NOMO-1 treated with DMSO at 0.1 percent for 48 hours (cell line): Measurements from ENCODE around the gene NCOA3.

ENCODE experiments used
- DNase-seq: peaks from one replicate; lab custom pipeline; 2025; ENCODE audit not compliant: unreplicated experiment; lab: John Stamatoyannopoulos, UW

NCOA3 gene

GRCh38 chr20:47622118-47622665, 120.5 kb downstream of the NCOA3 start:
- DNase-seq = no peak

GRCh38 chr20:47623206-47623605, 121.5 kb downstream of the NCOA3 start:
- no peak for DNase-seq

GRCh38 chr20:47627540-47627939, 125.9 kb downstream of the NCOA3 start:
- DNase-seq = no peak

- no peak for DNase-seq
Measured at GRCh38 chr20:47629907-47630306, 128.2 kb downstream of the NCOA3 start.

GRCh38 chr20:47631078-47631477, 129.4 kb downstream of the NCOA3 start:
- no peak for DNase-seq

GRCh38 chr20:47635256-47635655, 133.6 kb downstream of the NCOA3 start:
- no peak for DNase-seq

- DNase-seq = no peak
Measured at GRCh38 chr20:47638851-47639250, 137.2 kb downstream of the NCOA3 start.

- DNase-seq = no peak
Measured at GRCh38 chr20:47642118-47642517, 140.4 kb downstream of the NCOA3 start.

- DNase-seq = no peak
Measured at GRCh38 chr20:47642624-47643023, 140.9 kb downstream of the NCOA3 start.

- DNase-seq = no peak
Measured at GRCh38 chr20:47645632-47646031, 143.9 kb downstream of the NCOA3 start.

GRCh38 chr20:47647994-47648393, 146.3 kb downstream of the NCOA3 start:
- no peak for DNase-seq

GRCh38 chr20:47648943-47649342, 147.3 kb downstream of the NCOA3 start:
- no peak for DNase-seq

- no peak for DNase-seq
Measured at GRCh38 chr20:47652301-47652700, 150.6 kb downstream of the NCOA3 start.

GRCh38 chr20:47652794-47653193, 151.1 kb downstream of the NCOA3 start:
- no peak for DNase-seq

- no peak for DNase-seq
Measured at GRCh38 chr20:47653869-47654268, 152.2 kb downstream of the NCOA3 start.

- no peak for DNase-seq
Measured at GRCh38 chr20:47654370-47654769, 152.7 kb downstream of the NCOA3 start.

- DNase-seq = no peak
Measured at GRCh38 chr20:47655635-47656034, 153.9 kb downstream of the NCOA3 start.

GRCh38 chr20:47656318-47656717, 154.6 kb downstream of the NCOA3 start:
- peak; percentile 95 for DNase-seq

GRCh38 chr20:47659904-47660601, 158.4 kb downstream of the NCOA3 start:
- no peak for DNase-seq

GRCh38 chr20:47660602-47660905, 158.9 kb downstream of the NCOA3 start:
- DNase-seq = no peak

- DNase-seq = no peak
Measured at GRCh38 chr20:47660983-47661700, 159.5 kb downstream of the NCOA3 start.

- DNase-seq = no peak
Measured at GRCh38 chr20:47661714-47662113, 160.0 kb downstream of the NCOA3 start.
